RWPE2 (cell line): ENCODE results near the gene RANGAP1.
A peak's percentile ranks its signal among the peaks of the same experiment; 100 is the strongest.
"Not testable (repeated sequence)": the region's sequence is repeated elsewhere in the genome, so short reads cannot be mapped to it uniquely, and the experiment has no call there.

Experiments
- ATAC-seq: fragments of 200-7000 bp; cut with Tn5 transposase; 3 replicates; pipeline ENCODE4 v1.9.1; 2021; ENCODE audit warnings: low read depth
- DNase-seq: peaks from one replicate; pipeline ENCODE4 v3.0.0-alpha.2; 2020; ENCODE audit warnings: low spot score
- H3K27ac ChIP-seq: fragments of 450-650 bp; 2 replicates; pipeline ENCODE4 v1.5.1; 2017; ENCODE audit warnings: mild to moderate bottlenecking; ENCODE audit not compliant: poor library complexity, severe bottlenecking
- H3K27me3 ChIP-seq: fragments of 250-450 bp; sonication (Bioruptor Pico); 2 replicates; pipeline ENCODE4 v1.5.1; 2021; ENCODE audit warnings: mild to moderate bottlenecking, moderate library complexity; ENCODE audit not compliant: insufficient read depth, poor library complexity, severe bottlenecking
- H3K36me3 ChIP-seq: fragments of 250-450 bp; sonication (Bioruptor Pico); 2 replicates; pipeline ENCODE4 v1.5.1; 2020; ENCODE audit warnings: low read depth, mild to moderate bottlenecking, moderate library complexity
- H3K4me1 ChIP-seq: fragments of 250-450 bp; sonication (Bioruptor Pico); 2 replicates; pipeline ENCODE4 v1.5.1; 2021; ENCODE audit warnings: mild to moderate bottlenecking, moderate library complexity; ENCODE audit not compliant: insufficient read depth, poor library complexity, severe bottlenecking
- H3K4me3 ChIP-seq: fragments of 250-450 bp; sonication (Bioruptor Pico); 2 replicates; pipeline ENCODE4 v1.5.1; 2021; ENCODE audit warnings: mild to moderate bottlenecking, moderate library complexity; ENCODE audit not compliant: severe bottlenecking
- H3K9me3 ChIP-seq: fragments of 250-450 bp; sonication (Bioruptor Pico); 2 replicates; pipeline ENCODE4 v1.5.1; 2021; ENCODE audit warnings: mild to moderate bottlenecking, moderate library complexity; ENCODE audit not compliant: severe bottlenecking
- TF ChIP-seq, protein P1 (sequence below): fragments of 450-650 bp; IDR thresholded peaks from one replicate; pipeline ENCODE4 v1.5.1; 2017; ENCODE audit warnings: mild to moderate bottlenecking, moderate library complexity; ENCODE audit not compliant: poor library complexity, severe bottlenecking

The RANGAP1 gene

DNA sequence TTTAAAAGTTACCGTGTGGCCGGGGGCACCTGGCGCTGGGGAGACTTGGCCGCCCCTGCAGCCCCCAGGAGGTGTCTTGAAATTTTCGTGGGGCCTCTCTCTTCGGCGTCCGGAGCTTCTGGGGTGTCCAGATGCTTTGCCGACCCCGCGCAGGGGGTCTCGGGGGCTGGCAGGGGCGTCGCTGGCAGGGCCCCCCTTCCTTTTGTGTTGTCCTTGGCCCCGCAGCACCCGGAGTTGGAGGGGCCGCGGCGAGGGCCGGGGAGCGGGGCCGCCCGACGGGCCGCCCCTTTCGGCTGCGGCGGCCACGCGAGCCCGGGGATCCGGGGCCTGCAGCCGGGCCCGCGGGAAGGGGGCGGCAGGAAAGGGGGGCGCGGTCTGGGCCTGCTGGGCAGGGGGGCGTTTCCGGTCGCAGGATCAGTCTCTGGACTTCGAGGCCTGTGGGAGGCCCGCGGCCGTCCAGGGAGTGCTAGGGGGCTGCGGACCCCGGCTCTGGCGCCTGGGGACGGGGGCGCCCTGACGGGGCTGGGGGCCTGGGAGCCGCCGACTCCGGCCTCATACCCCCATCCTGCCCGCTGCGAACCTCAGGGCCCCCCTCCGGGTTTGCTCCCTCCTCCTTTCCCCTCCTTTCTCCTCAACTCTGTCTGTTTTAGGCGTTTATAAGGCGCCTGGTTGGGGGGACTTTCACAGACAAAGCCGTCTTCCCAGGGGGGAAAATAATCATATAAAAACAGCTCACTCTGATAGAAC, 16.2 kb upstream of the RANGAP1 start:
- Histone ChIP-seq H3K4me1 (peaks cover 19% of the 10 kb centered on the region), H3K9me3 (no peaks in the 10 kb centered on the region), H3K27me3 (no peaks in the 10 kb centered on the region), H3K4me3 (peak overlapping the region; percentile 61), H3K36me3 (peaks cover 12% of the 10 kb centered on the region), H3K27ac (peak overlapping the region; percentile 84)
- no peak for ATAC-seq
- TF ChIP-seq, protein P1, sequence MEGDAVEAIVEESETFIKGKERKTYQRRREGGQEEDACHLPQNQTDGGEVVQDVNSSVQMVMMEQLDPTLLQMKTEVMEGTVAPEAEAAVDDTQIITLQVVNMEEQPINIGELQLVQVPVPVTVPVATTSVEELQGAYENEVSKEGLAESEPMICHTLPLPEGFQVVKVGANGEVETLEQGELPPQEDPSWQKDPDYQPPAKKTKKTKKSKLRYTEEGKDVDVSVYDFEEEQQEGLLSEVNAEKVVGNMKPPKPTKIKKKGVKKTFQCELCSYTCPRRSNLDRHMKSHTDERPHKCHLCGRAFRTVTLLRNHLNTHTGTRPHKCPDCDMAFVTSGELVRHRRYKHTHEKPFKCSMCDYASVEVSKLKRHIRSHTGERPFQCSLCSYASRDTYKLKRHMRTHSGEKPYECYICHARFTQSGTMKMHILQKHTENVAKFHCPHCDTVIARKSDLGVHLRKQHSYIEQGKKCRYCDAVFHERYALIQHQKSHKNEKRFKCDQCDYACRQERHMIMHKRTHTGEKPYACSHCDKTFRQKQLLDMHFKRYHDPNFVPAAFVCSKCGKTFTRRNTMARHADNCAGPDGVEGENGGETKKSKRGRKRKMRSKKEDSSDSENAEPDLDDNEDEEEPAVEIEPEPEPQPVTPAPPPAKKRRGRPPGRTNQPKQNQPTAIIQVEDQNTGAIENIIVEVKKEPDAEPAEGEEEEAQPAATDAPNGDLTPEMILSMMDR = no peak
- no peak for DNase-seq

DNA sequence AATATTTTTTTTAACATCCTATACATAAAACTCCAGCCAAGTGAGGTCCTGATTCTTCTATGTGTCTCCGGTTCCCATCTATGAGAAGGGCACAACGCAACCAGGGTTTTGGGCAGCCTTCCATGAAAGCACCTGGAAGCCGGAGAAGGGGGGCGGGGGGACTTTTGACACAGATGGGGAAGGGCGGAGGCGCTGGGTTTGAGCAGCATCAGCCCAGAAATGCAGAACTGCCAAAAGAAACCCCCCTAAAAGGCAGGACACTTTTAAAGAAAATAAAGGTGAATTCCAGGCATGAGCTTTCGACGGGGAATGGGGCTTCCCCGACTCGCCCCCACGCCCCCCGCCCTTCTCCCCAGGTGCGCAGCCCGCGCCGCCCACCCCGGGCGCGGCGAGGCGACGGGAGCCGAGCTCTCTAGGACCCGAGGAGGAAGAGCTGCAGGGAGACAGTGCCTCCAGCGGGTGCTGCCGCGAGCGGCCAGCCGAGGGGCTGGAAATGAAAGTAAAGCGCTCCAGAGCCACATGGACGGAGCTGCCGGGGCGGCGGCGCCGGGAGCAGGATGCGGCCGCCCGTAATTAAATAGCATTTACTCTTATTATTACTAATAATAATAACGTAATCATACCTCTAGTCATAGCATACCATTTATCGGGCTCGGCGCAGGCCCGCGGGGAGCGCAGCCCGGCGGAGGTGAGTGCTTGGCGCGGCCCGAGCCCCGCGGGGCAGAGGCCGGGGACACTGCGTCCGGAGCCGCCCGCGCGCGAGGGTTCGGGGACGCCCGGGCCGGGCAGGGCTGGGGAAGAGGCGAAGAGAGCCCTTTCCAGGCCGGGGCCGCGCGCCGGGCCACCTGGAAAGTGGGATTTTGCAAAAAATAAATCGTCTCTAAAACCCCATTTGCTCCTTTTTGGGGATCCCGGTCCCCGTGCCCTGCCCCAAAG, 15.4 kb upstream of the RANGAP1 start, which contains the start of gene ZC3H7B:
Gene ZC3H7B (plus strand): TSS at position 441 of the 936 bp plus-strand sequence. CDS start 19,136 bp downstream, outside the sequence.
- Histone ChIP-seq H3K36me3 (peaks cover 7% of the 10 kb centered on the region), H3K27me3 (no peaks in the 10 kb centered on the region), H3K9me3 (no peaks in the 10 kb centered on the region), H3K27ac (peak within 1 kb of the TSS; percentile 84), H3K4me1 (peaks cover 19% of the 10 kb centered on the region), H3K4me3 (peak within 1 kb of the TSS; percentile 61)
- TF ChIP-seq, protein P1 = peak; percentile 73
- ATAC-seq (peak; percentile 89), DNase-seq (peak; percentile 78)

DNA sequence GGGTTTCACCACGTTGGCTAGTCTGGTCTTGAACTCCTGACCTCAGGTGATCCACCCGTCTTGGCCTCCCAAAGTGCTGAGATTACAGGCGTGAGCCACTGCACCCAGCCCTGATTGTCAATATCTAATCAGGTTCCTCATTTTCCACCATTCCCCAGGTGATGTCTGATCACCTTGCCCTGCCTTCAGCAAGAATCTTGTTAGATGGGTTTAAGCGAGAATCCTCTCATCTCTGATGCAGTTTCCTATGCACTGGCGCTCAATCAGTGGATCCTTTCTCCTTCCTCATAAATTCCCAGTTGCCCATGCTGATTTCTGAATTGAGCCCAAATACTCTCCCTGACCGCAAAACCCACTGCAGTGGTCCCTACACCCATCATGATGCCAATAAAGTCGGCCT, 14.7 kb upstream of the RANGAP1 start:
- Histone ChIP-seq H3K4me1 (peaks cover 14% of the 10 kb centered on the region), H3K4me3 (peak overlapping the region; percentile 61), H3K27me3 (no peaks in the 10 kb centered on the region), H3K9me3 (no peaks in the 10 kb centered on the region), H3K36me3 (peaks cover 6% of the 10 kb centered on the region), H3K27ac (peak overlapping the region; percentile 84)
- ATAC-seq = no peak
- no peak for DNase-seq
- TF ChIP-seq, protein P1 = no peak

DNA sequence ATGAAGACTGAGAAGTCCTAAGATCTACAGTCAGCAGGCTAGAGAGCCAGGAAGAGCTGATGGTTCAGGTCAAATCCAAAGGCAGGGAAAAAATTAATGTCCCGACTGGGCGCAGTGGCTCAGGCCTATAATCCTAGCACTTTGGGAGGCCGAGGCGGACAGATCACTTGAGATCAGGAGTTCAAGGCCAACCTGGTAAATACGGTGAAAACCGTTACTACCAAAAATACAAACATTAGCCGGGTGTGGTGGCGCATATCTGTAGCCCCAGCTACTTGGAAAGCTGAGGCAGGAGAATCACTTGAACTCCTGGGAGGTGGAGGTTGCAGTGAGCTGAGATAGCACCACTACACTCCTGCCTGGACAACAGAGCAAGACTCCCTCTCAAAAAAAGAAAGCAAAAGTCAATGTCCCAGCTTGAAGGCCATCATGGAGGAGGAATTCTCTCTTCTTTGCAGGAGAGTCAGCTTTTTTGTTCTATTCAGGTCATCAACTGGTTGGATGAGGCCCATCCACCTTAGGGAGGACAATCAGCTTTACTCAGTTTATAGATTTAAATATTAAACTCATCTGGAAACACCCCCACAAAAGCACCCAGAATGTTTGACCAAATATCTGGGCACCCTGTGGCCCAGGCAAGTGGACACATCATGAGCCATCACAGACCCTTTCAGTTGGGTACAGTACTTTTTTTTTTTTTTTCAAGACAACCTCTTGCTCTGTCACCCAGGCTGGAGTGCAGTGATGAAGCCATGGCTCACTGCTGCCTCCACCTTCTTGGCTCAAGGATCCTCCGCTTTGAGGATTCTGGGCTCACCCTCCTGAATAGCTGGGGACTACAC, 11.1 kb upstream of the RANGAP1 start:
- TF ChIP-seq, protein P1 = no peak
- no peak overlapping the region for H3K4me3 ChIP-seq
- H3K4me1 ChIP-seq = peaks cover 5% of the 10 kb centered on the region
- DNase-seq (no peak), ATAC-seq (no peak)
- H3K9me3 ChIP-seq = no peaks in the 10 kb centered on the region
- no peaks in the 10 kb centered on the region for H3K27me3 ChIP-seq
- no peaks in the 10 kb centered on the region for H3K36me3 ChIP-seq
- H3K27ac ChIP-seq = no peak overlapping the region

DNA sequence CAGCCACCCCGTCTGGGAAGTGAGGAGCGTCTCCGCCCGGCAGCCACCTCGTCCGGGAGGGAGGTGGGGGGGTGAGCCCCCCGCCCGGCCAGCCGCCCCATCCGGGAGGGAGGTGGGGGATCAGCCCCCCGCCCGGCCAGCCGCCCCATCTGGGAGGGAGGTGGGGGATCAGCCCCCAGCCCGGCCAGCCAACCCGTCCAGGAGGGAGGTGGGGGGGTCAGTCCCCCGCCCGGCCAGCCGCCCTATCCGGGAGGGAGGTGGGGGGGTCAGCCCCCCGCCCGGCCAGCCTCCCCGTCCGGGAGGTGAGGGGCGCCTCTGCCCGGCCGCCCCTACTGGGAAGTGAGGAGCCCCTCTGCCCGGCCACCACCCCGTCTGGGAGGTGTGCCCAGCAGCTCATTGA, 8.8 kb upstream of the RANGAP1 start:
- not testable (repeated sequence) for ATAC-seq, H3K9me3 ChIP-seq, H3K27ac ChIP-seq, H3K27me3 ChIP-seq, DNase-seq, H3K36me3 ChIP-seq, H3K4me3 ChIP-seq
- peaks cover 13% of the 10 kb centered on the region for H3K4me1 ChIP-seq
